ENCODE data around the gene PLAAT1.

DNA sequence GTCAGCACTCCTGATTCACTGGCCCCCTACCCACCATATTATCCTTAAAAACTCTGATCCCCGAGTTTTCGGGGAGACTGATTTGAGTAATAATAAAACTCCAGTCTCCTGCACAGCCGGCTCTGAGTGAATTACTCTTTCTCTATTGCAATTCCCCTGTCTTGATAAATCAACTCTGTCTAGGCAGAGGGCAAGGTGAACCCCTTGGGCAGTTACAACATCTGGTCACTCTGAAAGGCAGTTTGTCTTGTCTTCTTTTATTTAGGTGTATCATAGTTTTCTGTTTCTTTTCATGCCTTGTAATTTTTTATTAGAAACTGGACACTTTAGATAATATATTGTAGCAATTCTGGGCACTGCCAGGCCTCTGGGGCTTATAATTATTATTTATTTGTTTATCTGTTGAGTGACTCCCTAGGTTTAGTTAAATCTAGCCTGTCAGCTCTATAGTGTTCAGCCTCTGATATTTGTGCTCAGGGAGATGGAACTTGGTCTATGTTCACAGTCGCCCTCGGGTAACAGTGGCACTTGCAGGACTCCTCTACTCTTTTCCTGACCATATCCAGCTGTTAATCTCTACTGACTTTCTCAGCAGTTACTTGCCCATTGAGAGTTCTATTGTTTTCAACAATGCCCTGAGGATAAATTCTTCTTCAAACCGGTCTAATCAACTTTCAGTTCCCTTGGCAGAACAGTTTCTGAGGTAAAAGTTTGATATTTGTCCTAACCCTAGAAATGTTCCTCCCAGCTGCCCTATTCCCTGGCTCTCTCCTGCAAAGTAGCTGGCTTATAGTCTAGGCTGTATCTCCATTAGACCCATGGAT is 15.5 kb upstream of the PLAAT1 start:
- TF ChIP-seq POLR2AphosphoS5 (IDR thresholded peaks at IDR 0.05) (no peak), POLR2A (IDR thresholded peaks at IDR 0.05) (no peak), EP300 (IDR thresholded peaks at IDR 0.05) (no peak)
- TF ChIP-seq, protein P1, sequence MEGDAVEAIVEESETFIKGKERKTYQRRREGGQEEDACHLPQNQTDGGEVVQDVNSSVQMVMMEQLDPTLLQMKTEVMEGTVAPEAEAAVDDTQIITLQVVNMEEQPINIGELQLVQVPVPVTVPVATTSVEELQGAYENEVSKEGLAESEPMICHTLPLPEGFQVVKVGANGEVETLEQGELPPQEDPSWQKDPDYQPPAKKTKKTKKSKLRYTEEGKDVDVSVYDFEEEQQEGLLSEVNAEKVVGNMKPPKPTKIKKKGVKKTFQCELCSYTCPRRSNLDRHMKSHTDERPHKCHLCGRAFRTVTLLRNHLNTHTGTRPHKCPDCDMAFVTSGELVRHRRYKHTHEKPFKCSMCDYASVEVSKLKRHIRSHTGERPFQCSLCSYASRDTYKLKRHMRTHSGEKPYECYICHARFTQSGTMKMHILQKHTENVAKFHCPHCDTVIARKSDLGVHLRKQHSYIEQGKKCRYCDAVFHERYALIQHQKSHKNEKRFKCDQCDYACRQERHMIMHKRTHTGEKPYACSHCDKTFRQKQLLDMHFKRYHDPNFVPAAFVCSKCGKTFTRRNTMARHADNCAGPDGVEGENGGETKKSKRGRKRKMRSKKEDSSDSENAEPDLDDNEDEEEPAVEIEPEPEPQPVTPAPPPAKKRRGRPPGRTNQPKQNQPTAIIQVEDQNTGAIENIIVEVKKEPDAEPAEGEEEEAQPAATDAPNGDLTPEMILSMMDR (IDR thresholded peaks at IDR 0.05) = no peak
